ENCODE measurements around the gene AOPEP. TPM values are rescaled to one million over a fixed set of nuclear protein-coding genes. Genes with fewer than 3 reads are reported as not detected.

Gene AOPEP
- total and polyA plus RNA-seq, 11 donors: 105 to 310 (median 185) TPM

GRCh38 chr9:94696545-94696944, 30.0 kb upstream of the AOPEP start:
- TF ChIP-seq POLR2A (IDR thresholded peaks at IDR 0.05): no peak
- no peak for TF ChIP-seq CTCF (IDR thresholded peaks at IDR 0.05)
- Histone ChIP-seq H3K27ac (no peak overlapping the region), H3K36me3 (no peaks in the 10 kb centered on the region), H3K4me3 (no peak overlapping the region), H3K4me1 (no peaks in the 10 kb centered on the region), H3K27me3 (no peaks in the 10 kb centered on the region), H3K9me3 (no peaks in the 10 kb centered on the region)
- ATAC-seq: no peak
- intact Hi-C loops (cut with DNase I): no loop called here
- no peak for DNase-seq
- WGBS, 4 donors: 60 to 75% (median 71%) methylated on average over 5 of the region's 5 CpGs

GRCh38 chr9:94697972-94698581, 28.4 kb upstream of the AOPEP start:
- no peak overlapping the region for H3K4me3 ChIP-seq
- intact Hi-C loops (cut with DNase I): no loop called here
- no peaks in the 10 kb centered on the region for H3K27me3 ChIP-seq
- ATAC-seq (no peak), DNase-seq (no peak)
- no peaks in the 10 kb centered on the region for H3K9me3 ChIP-seq
- no peaks in the 10 kb centered on the region for H3K4me1 ChIP-seq
- no peaks in the 10 kb centered on the region for H3K36me3 ChIP-seq
- 66 to 71% (median 70%) methylated on average over 5 of the region's 5 CpGs for WGBS, 4 donors
- H3K27ac ChIP-seq: no peak overlapping the region
- no peak for TF ChIP-seq CTCF (IDR thresholded peaks at IDR 0.05)
- no peak for TF ChIP-seq POLR2A (IDR thresholded peaks at IDR 0.05)

- Histone ChIP-seq H3K27me3 (no peaks in the 10 kb centered on the region), H3K4me3 (no peak overlapping the region), H3K36me3 (no peaks in the 10 kb centered on the region), H3K27ac (no peak overlapping the region), H3K9me3 (no peaks in the 10 kb centered on the region), H3K4me1 (no peaks in the 10 kb centered on the region)
- WGBS, 4 donors: 89 to 95% (median 93%) methylated on average over 4 of the region's 4 CpGs
- TF ChIP-seq CTCF (IDR thresholded peaks at IDR 0.05) (no peak), POLR2A (IDR thresholded peaks at IDR 0.05) (no peak)
- no peak for ATAC-seq
- no peak for DNase-seq
- intact Hi-C loops (cut with DNase I): no loop called here
These were observed 26.7 kb upstream of the AOPEP start for GRCh38 chr9:94699715-94700373.

GRCh38 chr9:94700445-94700844, 26.1 kb upstream of the AOPEP start:
- H3K27ac ChIP-seq: no peak overlapping the region
- 88 to 98% (median 89%) methylated on average over 3 of the region's 3 CpGs for WGBS, 4 donors
- no peaks in the 10 kb centered on the region for H3K4me1 ChIP-seq
- no peaks in the 10 kb centered on the region for H3K27me3 ChIP-seq
- H3K36me3 ChIP-seq: no peaks in the 10 kb centered on the region
- no peak overlapping the region for H3K4me3 ChIP-seq
- H3K9me3 ChIP-seq: no peaks in the 10 kb centered on the region
- DNase-seq: no peak
- intact Hi-C loops (cut with DNase I): no loop called here
- ATAC-seq: no peak
- TF ChIP-seq CTCF (IDR thresholded peaks at IDR 0.05) (no peak), POLR2A (IDR thresholded peaks at IDR 0.05) (no peak)

Measured in heart left ventricle (tissue), 16 donors.